Esophagus squamous epithelium (tissue), 5 donors: ENCODE measurements around the gene SH2D7. TPM values are rescaled to one million over a fixed set of nuclear protein-coding genes. Genes with fewer than 3 reads are reported as not detected.

Source experiments
- DNase-seq: peaks from one replicate; lab custom pipeline; 2025; lab: John Stamatoyannopoulos, UW
- H3K27ac ChIP-seq, 4 donors: fragments of 200-600 bp; sonication (generic); one replicate each; pipeline ENCODE4 v1.5.1; 2016 to 2019; ENCODE audit warnings: mild to moderate bottlenecking in 1 of 4
- H3K27me3 ChIP-seq, 4 donors: fragments of 200-600 bp; sonication (generic); 1 replicate in 3 of 4; 2 replicates in 1 of 4; pipeline versions ENCODE4 v1.5.1 to v1.6.0; 2017 to 2021; ENCODE audit warnings: antibody characterized with exemption in 1 of 4
- H3K36me3 ChIP-seq, 3 donors: fragments of 200-600 bp; sonication (generic); one replicate each; pipeline ENCODE4 v1.5.1; 2016 to 2019
- H3K4me1 ChIP-seq, 3 donors: fragments of 200-600 bp; sonication (generic); one replicate each; pipeline ENCODE4 v1.5.1; 2017 to 2019
- H3K4me3 ChIP-seq, 4 donors: fragments of 200-600 bp; sonication (generic); 1 replicate in 3 of 4; 2 replicates in 1 of 4; pipeline ENCODE4 v1.5.1; 2016 to 2019; ENCODE audit warnings: mild to moderate bottlenecking in 2 of 4, moderate library complexity in 1 of 4
- H3K9me3 ChIP-seq, 3 donors: fragments of 200-600 bp; sonication (generic); one replicate each; pipeline ENCODE4 v1.5.1; 2016 to 2019
- POLR2A ChIP-seq, 4 donors: fragments of 450-650 bp; IDR thresholded peaks; one replicate each; pipeline ENCODE4 v1.6.1; 2017; ENCODE audit warnings: antibody characterized with exemption in 4 of 4, mild to moderate bottlenecking in 4 of 4, moderate library complexity in 3 of 4
- WGBS, 2 donors: methylation state at CpG; one replicate each; pipeline ENCODE4 v1.1.5; 2018; 5-methylcytosine and 5-hydroxymethylcytosine counted together
- intact Hi-C: fragments of 100-400 bp; cut with DNase I; formaldehyde crosslinking; loops from one replicate; pipeline ENCODE4 v1.15.0; 2022
- total RNA-seq, 4 donors: library from RNA; depleted of rRNA; stranded (reverse); fragments of >200 nt; gene quantifications; one replicate each; pipeline ENCODE4 v1.1.0, GENCODE V29; 2016
- TF ChIP-seq, protein P1 (sequence below), 6 experiments: fragments of 450-650 bp in 4 of 6; fragments of 200-600 bp in 2 of 6; sonication (generic) in 2 of 6; IDR thresholded peaks; one replicate each; pipeline ENCODE4 v1.5.1; 2016 to 2019; ENCODE audit warnings: antibody characterized with exemption in 6 of 6, mild to moderate bottlenecking in 4 of 6, moderate library complexity in 4 of 6
- donor health status: DM: yes; HTN: yes; CAD: no.

SH2D7 gene
- total RNA-seq, 4 donors from 2014 or later, result not detected

DNA sequence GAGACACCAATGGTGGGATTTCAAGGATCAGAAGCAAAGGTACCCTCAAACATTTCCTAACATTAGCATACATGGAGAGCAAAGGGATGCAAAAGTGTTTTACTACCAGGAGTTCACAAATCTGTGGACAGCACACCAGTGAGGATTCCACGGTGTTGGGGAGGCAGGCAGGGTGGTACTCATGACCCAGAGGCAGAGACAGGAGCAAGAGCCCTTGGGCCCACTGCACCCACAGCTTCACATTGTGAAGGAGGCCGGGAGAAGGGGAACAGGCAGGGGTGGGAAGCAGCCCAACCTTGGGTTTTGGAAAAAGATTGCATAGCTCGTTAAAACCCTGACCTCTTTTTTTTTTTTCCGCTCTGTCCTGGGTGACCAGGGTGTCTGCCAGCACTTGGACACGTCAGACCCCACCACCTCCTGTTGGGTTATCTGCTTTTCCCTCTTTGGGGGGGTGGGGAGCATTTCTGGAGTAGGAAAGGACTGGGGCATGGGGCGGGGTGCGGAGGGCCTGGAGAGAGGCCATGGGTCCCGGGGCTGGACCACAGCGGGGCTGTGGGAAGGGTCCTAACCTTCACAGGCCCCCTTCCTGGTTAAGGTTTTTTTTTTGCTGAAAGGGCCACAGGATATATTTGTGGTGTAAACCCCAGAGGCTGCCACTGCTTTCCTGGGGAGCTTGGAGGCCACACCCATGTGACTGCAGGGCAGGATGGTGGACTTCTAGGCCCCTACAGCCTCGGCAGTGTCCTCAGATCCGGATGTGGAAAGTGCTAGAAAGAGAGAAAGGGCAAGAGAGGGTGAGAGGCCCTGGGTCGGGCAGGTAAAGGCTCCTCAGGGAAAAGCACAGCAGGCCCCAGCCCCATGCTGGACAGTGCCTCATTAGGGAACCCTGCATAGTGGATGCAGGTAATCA, 12.5 kb downstream of the SH2D7 start:
- DNase-seq, result no peak
- 77% methylated on average over 7 to 10 of the region's 12 CpGs for WGBS, 2 donors
- H3K4me3 ChIP-seq, result no peak overlapping the region
- no peak overlapping the region for H3K27ac ChIP-seq
- no peaks in the 10 kb centered on the region for H3K36me3 ChIP-seq
- TF ChIP-seq POLR2A (IDR thresholded peaks at IDR 0.05), result no peak
- TF ChIP-seq, protein P1, sequence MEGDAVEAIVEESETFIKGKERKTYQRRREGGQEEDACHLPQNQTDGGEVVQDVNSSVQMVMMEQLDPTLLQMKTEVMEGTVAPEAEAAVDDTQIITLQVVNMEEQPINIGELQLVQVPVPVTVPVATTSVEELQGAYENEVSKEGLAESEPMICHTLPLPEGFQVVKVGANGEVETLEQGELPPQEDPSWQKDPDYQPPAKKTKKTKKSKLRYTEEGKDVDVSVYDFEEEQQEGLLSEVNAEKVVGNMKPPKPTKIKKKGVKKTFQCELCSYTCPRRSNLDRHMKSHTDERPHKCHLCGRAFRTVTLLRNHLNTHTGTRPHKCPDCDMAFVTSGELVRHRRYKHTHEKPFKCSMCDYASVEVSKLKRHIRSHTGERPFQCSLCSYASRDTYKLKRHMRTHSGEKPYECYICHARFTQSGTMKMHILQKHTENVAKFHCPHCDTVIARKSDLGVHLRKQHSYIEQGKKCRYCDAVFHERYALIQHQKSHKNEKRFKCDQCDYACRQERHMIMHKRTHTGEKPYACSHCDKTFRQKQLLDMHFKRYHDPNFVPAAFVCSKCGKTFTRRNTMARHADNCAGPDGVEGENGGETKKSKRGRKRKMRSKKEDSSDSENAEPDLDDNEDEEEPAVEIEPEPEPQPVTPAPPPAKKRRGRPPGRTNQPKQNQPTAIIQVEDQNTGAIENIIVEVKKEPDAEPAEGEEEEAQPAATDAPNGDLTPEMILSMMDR (IDR thresholded peaks at IDR 0.05), result no peak
- no peaks in the 10 kb centered on the region for H3K9me3 ChIP-seq
- intact Hi-C loops, result no loop called here
- H3K4me1 ChIP-seq, result peaks cover 4 to 19% (median 4%) of the 10 kb centered on the region in 3 donors
- no peaks in the 10 kb centered on the region for H3K27me3 ChIP-seq

DNA sequence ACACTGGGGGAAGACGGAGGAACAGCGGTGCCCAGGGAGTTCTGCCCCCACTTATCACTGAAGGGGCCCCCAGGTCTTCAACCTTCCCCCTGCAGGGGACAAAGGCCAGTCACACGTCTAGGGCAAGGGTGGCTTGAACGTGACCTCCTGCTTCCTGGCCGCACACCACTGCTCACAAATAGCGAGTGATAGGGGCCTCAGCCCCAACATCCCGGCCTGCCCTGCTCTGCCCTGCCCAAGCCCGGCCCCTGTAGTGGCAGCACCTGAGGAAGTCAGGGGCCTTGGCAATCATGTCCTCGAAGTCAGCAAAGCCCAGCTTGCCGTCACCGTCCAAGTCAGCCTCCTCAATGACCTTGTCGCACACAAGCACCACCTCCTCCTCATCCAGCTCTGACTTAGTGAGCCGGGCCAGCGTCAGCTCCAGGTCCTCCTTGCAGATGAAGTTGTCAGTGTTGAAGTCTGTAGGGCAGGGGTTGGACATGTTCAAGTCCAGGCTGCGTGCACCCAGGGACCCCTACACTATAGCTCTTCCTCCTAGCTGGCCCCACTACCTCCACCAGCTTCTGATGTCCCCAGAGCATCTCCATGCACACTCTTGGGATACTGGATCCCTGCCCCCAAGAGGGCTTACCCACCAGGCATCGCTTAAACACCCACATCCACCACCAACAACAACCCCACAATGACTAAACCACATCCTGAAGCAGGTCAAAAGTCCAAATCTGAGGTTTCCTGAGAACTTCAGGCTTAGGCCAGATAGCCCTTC, 13.3 kb downstream of the SH2D7 start:
- TF ChIP-seq, protein P1 (IDR thresholded peaks at IDR 0.05), result no peak
- TF ChIP-seq POLR2A (IDR thresholded peaks at IDR 0.05), result no peak
- intact Hi-C loops, result no loop called here
- no peaks in the 10 kb centered on the region for H3K36me3 ChIP-seq

DNA sequence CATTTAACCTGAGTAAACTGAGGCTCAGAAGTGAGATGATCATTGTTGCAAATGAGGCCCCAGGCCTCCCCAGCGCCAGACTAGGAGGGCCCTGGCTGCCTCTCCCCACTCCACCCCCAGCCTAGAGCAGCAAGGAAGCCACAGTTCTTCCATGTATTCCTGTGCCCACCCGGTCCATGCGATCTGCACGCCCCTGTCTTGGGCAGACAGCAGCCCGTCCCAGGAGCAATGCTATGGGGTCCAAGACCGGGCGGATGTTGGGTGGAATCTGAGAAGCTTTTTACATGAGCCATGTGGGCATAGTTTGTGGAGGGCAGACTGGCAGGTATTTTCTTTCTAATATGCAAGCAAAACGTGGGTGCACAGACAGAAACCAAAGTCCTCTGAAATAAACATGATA, 15.1 kb downstream of the SH2D7 start:
- no peak overlapping the region for H3K27ac ChIP-seq
- H3K27me3 ChIP-seq, result no peaks in the 10 kb centered on the region
- WGBS, 2 donors, result 78 to 86% methylated on average over 5 to 8 of the region's 8 CpGs
- H3K4me3 ChIP-seq, result no peak overlapping the region
- intact Hi-C loops, result no loop called here
- peaks cover 4 to 19% (median 4%) of the 10 kb centered on the region in 3 donors for H3K4me1 ChIP-seq
- DNase-seq, result no peak
- H3K9me3 ChIP-seq, result no peaks in the 10 kb centered on the region
- no peaks in the 10 kb centered on the region for H3K36me3 ChIP-seq
- TF ChIP-seq POLR2A (IDR thresholded peaks at IDR 0.05), result no peak
- TF ChIP-seq, protein P1 (IDR thresholded peaks at IDR 0.05), result no peak

More for the DNA sequence above, 13.3 kb downstream of the SH2D7 start:
- no peak overlapping the region for H3K27ac ChIP-seq
- no peaks in the 10 kb centered on the region for H3K9me3 ChIP-seq
- no peak for DNase-seq
- WGBS, 2 donors, result 86 to 87% methylated on average over 3 to 14 of the region's 16 CpGs
- no peaks in the 10 kb centered on the region for H3K27me3 ChIP-seq
- H3K4me1 ChIP-seq, result peaks cover 4 to 19% (median 4%) of the 10 kb centered on the region in 3 donors
- H3K4me3 ChIP-seq, result no peak overlapping the region

DNA sequence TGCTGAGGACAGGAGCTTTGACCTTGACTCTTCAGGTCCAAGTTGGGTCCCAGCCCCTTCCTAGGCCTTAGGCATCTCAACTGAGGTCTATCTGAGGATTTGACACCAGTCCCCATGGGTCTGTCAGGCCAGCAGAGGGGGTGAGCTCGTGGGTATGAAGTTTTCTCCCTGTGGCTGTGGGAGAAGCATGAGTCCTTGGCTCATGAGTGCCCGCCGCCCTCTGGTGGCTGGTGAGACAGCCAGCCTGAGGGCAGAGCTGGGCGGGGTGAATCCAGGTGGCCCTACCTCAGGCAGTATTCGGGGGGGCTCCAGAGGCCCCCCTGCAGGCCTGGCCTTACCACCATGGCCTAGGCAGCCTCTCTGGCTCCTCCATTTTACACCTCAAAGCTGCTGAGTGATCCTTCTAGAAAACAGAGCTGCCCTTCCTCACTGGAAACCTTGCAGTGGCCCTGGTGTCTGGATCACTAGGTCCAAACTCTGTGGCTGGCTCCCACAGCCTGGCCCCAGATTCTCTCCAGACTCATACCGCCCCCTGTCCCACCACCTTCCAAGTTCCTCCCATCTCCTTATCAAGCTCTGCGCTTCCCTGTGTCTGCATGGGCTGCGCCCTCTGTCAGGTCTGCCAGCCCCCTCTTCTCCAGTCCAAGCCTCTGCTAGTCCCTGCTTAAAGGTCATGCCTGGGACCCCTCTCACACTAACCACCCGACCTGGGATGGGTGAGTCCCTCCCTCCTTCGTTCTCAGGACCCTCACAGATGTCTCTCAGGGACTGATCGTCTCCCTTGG, 16.1 kb downstream of the SH2D7 start:
- intact Hi-C loops, result loop anchor here (2.0 kb wide), 1 partner anchor 140 kb away; no protein-coding TSS in a partner anchor
- 28 to 67% methylated on average over 5 to 10 of the region's 11 CpGs for WGBS, 2 donors
- Histone ChIP-seq H3K4me3 (no peak overlapping the region), H3K9me3 (no peaks in the 10 kb centered on the region), H3K27ac (no peak overlapping the region), H3K27me3 (no peaks in the 10 kb centered on the region), H3K4me1 (peaks cover 0 to 14% (median under 1%) of the 10 kb centered on the region in 3 donors), H3K36me3 (no peaks in the 10 kb centered on the region)
- TF ChIP-seq, protein P1 (IDR thresholded peaks at IDR 0.05), result peak; percentile 92 to 96 (median 96)
- no peak for TF ChIP-seq POLR2A (IDR thresholded peaks at IDR 0.05)
- DNase-seq, result peak; percentile 33
